ENCODE data around the gene MKNK2. TPM values are rescaled to one million over a fixed set of nuclear protein-coding genes. Genes with fewer than 3 reads are reported as not detected.

Gene MKNK2
- total and polyA plus RNA-seq, 2 of the 13 experiments (the other 11 are each of a cell fraction or from before 2014, with no cell fraction given) = 44.9 to 112 TPM

DNA sequence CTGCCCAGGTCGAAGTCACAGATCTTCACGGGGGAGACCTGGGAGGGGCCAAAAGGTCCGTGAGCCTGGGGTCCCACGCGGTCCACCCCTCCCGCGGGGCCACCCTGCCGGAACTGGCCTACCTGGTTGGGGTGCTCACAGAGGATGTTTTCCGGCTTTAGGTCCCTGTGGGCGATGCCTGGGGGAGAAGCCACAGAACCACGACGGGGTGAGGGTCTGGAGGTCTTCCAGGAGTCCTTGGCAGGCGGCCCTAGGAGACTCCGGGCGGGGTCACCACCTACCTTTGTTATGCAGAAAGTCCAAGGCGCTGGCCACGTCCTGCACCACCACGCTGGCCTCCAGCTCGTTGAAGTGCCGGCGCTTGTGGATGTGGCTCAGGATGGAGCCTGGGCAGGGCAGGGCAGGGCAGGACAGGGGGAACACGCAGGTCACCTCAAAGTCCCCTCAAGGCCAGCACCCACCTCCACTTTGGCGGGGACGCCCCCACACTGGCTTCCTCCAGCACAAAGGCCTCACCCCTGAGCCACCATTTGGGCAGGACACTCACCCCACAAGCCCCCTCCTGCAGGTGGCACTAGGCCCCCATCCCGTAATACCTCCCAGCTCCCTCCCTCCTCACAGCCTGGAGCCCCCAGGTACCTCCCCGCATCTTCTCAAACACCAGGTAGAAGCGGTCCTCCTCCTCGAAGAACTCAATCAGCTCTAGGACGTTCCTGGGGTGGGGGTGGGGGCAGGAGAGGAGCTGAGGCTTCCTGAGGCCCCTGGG lies 8.4 kb downstream of the MKNK2 start:
- DNase-seq (ENCODE audit: low spot score) = no peak
- TF ChIP-seq ZNF687 (CRISPR knock-in tag; IDR thresholded peaks at IDR 0.05) = peak; percentile 13; the same call in 1 of the 2 replicates
- TF ChIP-seq, protein P1, sequence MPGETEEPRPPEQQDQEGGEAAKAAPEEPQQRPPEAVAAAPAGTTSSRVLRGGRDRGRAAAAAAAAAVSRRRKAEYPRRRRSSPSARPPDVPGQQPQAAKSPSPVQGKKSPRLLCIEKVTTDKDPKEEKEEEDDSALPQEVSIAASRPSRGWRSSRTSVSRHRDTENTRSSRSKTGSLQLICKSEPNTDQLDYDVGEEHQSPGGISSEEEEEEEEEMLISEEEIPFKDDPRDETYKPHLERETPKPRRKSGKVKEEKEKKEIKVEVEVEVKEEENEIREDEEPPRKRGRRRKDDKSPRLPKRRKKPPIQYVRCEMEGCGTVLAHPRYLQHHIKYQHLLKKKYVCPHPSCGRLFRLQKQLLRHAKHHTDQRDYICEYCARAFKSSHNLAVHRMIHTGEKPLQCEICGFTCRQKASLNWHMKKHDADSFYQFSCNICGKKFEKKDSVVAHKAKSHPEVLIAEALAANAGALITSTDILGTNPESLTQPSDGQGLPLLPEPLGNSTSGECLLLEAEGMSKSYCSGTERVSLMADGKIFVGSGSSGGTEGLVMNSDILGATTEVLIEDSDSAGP (CRISPR knock-in tag; IDR thresholded peaks at IDR 0.05; ENCODE audit: borderline replicate concordance) = peak; percentile 28; the same call in 1 of the 2 replicates
- no peak for TF ChIP-seq POLR2G (IDR thresholded peaks at IDR 0.05; ENCODE audit: low read depth, low read length)
- TF ChIP-seq AGO2 (optimal IDR thresholded peaks at IDR 0.05; ENCODE audit: low read depth, low read length) = peak; percentile 63
- TF ChIP-seq IKZF4 (CRISPR knock-in tag; IDR thresholded peaks at IDR 0.05; ENCODE audit: borderline replicate concordance, low read depth, not compliant biosample characterization) = no peak
- TF ChIP-seq ZNF34 (CRISPR knock-in tag; IDR thresholded peaks at IDR 0.05; ENCODE audit: borderline replicate concordance) = no peak
- TF ChIP-seq TFDP2 (CRISPR knock-in tag; IDR thresholded peaks at IDR 0.05) = no peak
- peak; percentile 54 for TF ChIP-seq RBFOX2 (IDR thresholded peaks at IDR 0.05; ENCODE audit: low read depth, low read length)
- TF ChIP-seq KLF15 (CRISPR knock-in tag; IDR thresholded peaks at IDR 0.05; ENCODE audit: borderline replicate concordance) = no peak
- no peak overlapping the region for H3K27ac ChIP-seq (ENCODE audit: extremely low read length, insufficient read depth, low read length)
- H2AFZ ChIP-seq (ENCODE audit: low read length) = no peak overlapping the region
- ATAC-seq = no peak
- no peak for FAIRE-seq
- H3K4me1 ChIP-seq (ENCODE audit: insufficient read depth, low read length) = peaks cover 10% of the 10 kb centered on the region
- CTCF ChIA-PET (ENCODE audit: low intra/inter-chr PET ratio, low total read pairs) = no interaction called here
- H4K20me1 ChIP-seq (ENCODE audit: insufficient read depth, low read length) = peaks cover 18% of the 10 kb centered on the region; the same call in 1 of the 2 replicates
- no peak overlapping the region for H3K4me3 ChIP-seq (replicated peaks in 1 of 3; ENCODE audit: insufficient read depth in 1 of 3, low read depth in 2 of 3, low read length in 3 of 3)
- intact Hi-C loops (cut with micrococcal nuclease; ENCODE audit: unreplicated experiment) (no loop called here), in situ Hi-C loops (cut with HindIII; ENCODE audit: extremely low pct_ligation_motif_present, low pct_unique_long_range_greater_than_20kb) (no loop called here)
- no TSS peak for BruUV-seq (replicated peaks)
- H3K36me3 ChIP-seq (replicated peaks in 1 of 2; ENCODE audit: control insufficient read depth in 1 of 2, insufficient read depth in 2 of 2, low read length in 2 of 2) = peaks cover 21 to 60% of the 10 kb centered on the region in 2 experiments
- no peak overlapping the region for H3K9ac ChIP-seq (ENCODE audit: insufficient read depth, low read depth, low read length)
- POLR2A ChIA-PET = interaction anchor here (1.1 to 1.5 kb wide), 3 partner anchors 9 to 17 kb away, joined by 3 to 5 read pairs (median 4); no protein-coding TSS in a partner anchor
- no peaks in the 10 kb centered on the region for H3K27me3 ChIP-seq (ENCODE audit: control insufficient read depth in 1 of 2, insufficient read depth in 2 of 2, low read length in 2 of 2)
- H3K4me2 ChIP-seq (ENCODE audit: low read depth, low read length) = no peak overlapping the region
- no peaks in the 10 kb centered on the region for H3K9me3 ChIP-seq (ENCODE audit: low read length)
- H3K79me2 ChIP-seq (ENCODE audit: insufficient read depth, low read length) = peaks cover 5% of the 10 kb centered on the region
- 97% methylated on average over 17 of the region's 29 CpGs for WGBS (ENCODE audit: low lambda C conversion rate)

Measured in HepG2 (cell line).